ENCODE data around the gene TRMT1L. TPM values are rescaled to one million over a fixed set of nuclear protein-coding genes. Genes with fewer than 3 reads are reported as not detected.

Gene TRMT1L
- polyA plus RNA-seq, 1 donor (not counting 4 experiments of a cell fraction or from before 2014, with no cell fraction given): 34.5 TPM

DNA sequence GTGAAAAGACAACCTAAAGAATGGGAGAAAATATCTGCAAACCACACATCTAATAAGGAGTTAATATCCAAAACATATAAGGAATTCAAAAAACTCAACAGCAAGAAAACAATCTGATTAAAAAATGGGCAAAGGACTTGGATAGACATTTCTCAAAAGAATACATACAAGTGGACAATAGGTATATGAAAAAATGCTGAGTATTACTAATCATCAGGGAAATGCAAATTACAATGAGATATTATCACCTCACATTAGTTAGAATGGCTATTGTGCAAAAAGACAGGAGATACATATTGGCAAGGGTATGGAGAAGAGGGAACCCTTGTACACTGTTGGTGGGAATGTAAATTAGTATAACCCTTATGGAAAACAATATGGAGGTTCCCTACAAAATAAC is 44.9 kb downstream of the TRMT1L start:
- Histone ChIP-seq H3K4me2 (ENCODE audit: control insufficient read depth, extremely low read depth, insufficient read depth, low read depth, low read length) (no peak overlapping the region), H3K79me2 (ENCODE audit: control insufficient read depth, insufficient read depth, low read length) (no peaks in the 10 kb centered on the region), H3K27ac (ENCODE audit: control insufficient read depth, insufficient read depth, low read length) (no peak overlapping the region), H3K4me1 (ENCODE audit: control insufficient read depth, extremely low read depth, insufficient read depth, low read length) (no peaks in the 10 kb centered on the region), H3K9me3 (ENCODE audit: control insufficient read depth, low read depth, low read length) (no peaks in the 10 kb centered on the region), H3K4me3 (ENCODE audit: control insufficient read depth in 2 of 3, extremely low read depth in 1 of 3, insufficient read depth in 2 of 3, low read depth in 1 of 3, low read length in 3 of 3) (no peak overlapping the region), H4K20me1 (ENCODE audit: control insufficient read depth, extremely low read depth, insufficient read depth, low read length) (no peaks in the 10 kb centered on the region), H3K27me3 (ENCODE audit: control insufficient read depth, extremely low read depth, insufficient read depth, low read length) (no peaks in the 10 kb centered on the region), H3K36me3 (ENCODE audit: control insufficient read depth in 2 of 2, extremely low read depth in 1 of 2, insufficient read depth in 2 of 2, low read length in 2 of 2) (no peaks in the 10 kb centered on the region), H2AFZ (ENCODE audit: control insufficient read depth, low read length) (no peak overlapping the region), H3K9me1 (ENCODE audit: control insufficient read depth, extremely low read depth, insufficient read depth, low read length) (no peaks in the 10 kb centered on the region), H3K9ac (ENCODE audit: control insufficient read depth, extremely low read depth, insufficient read depth, low read length) (no peak overlapping the region)
- DNase-seq (ENCODE audit: low read depth, low spot score) (no peak), FAIRE-seq (no peak)
- dilution Hi-C loops (cut with MboI; ENCODE audit: extremely low pct_ligation_motif_present, low sequenced_read_pairs): no loop called here
- TF ChIP-seq, protein P1, sequence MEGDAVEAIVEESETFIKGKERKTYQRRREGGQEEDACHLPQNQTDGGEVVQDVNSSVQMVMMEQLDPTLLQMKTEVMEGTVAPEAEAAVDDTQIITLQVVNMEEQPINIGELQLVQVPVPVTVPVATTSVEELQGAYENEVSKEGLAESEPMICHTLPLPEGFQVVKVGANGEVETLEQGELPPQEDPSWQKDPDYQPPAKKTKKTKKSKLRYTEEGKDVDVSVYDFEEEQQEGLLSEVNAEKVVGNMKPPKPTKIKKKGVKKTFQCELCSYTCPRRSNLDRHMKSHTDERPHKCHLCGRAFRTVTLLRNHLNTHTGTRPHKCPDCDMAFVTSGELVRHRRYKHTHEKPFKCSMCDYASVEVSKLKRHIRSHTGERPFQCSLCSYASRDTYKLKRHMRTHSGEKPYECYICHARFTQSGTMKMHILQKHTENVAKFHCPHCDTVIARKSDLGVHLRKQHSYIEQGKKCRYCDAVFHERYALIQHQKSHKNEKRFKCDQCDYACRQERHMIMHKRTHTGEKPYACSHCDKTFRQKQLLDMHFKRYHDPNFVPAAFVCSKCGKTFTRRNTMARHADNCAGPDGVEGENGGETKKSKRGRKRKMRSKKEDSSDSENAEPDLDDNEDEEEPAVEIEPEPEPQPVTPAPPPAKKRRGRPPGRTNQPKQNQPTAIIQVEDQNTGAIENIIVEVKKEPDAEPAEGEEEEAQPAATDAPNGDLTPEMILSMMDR (optimal IDR thresholded peaks at IDR 0.05 in 1 of 3, IDR thresholded peaks at IDR 0.05 in 1 of 3, conservative IDR thresholded peaks at IDR 0.05 in 1 of 3; ENCODE audit: extremely low read depth in 1 of 3, insufficient read depth in 2 of 3, low read length in 3 of 3): no peak
- TF ChIP-seq EZH2 (IDR thresholded peaks at IDR 0.05; ENCODE audit: low read length): no peak

GRCh38 chr1:185110145-185110544 is 46.6 kb downstream of the TRMT1L start:
- Histone ChIP-seq H3K9me1 (ENCODE audit: control insufficient read depth, extremely low read depth, insufficient read depth, low read length) (no peaks in the 10 kb centered on the region), H3K9ac (ENCODE audit: control insufficient read depth, extremely low read depth, insufficient read depth, low read length) (no peak overlapping the region), H2AFZ (ENCODE audit: control insufficient read depth, low read length) (no peak overlapping the region), H3K27me3 (ENCODE audit: control insufficient read depth, extremely low read depth, insufficient read depth, low read length) (no peaks in the 10 kb centered on the region), H3K4me2 (ENCODE audit: control insufficient read depth, extremely low read depth, insufficient read depth, low read depth, low read length) (no peak overlapping the region), H4K20me1 (ENCODE audit: control insufficient read depth, extremely low read depth, insufficient read depth, low read length) (no peaks in the 10 kb centered on the region), H3K36me3 (ENCODE audit: control insufficient read depth in 2 of 2, extremely low read depth in 1 of 2, insufficient read depth in 2 of 2, low read length in 2 of 2) (no peaks in the 10 kb centered on the region), H3K9me3 (ENCODE audit: control insufficient read depth, low read depth, low read length) (no peaks in the 10 kb centered on the region), H3K79me2 (ENCODE audit: control insufficient read depth, insufficient read depth, low read length) (no peaks in the 10 kb centered on the region), H3K4me1 (ENCODE audit: control insufficient read depth, extremely low read depth, insufficient read depth, low read length) (no peaks in the 10 kb centered on the region), H3K27ac (ENCODE audit: control insufficient read depth, insufficient read depth, low read length) (no peak overlapping the region), H3K4me3 (ENCODE audit: control insufficient read depth in 2 of 3, extremely low read depth in 1 of 3, insufficient read depth in 2 of 3, low read depth in 1 of 3, low read length in 3 of 3) (no peak overlapping the region)
- TF ChIP-seq, protein P1 (optimal IDR thresholded peaks at IDR 0.05 in 1 of 3, IDR thresholded peaks at IDR 0.05 in 1 of 3, conservative IDR thresholded peaks at IDR 0.05 in 1 of 3; ENCODE audit: extremely low read depth in 1 of 3, insufficient read depth in 2 of 3, low read length in 3 of 3): no peak
- TF ChIP-seq EZH2 (IDR thresholded peaks at IDR 0.05; ENCODE audit: low read length): no peak
- dilution Hi-C loops (cut with MboI; ENCODE audit: extremely low pct_ligation_motif_present, low sequenced_read_pairs): no loop called here
- FAIRE-seq (no peak), DNase-seq (ENCODE audit: low read depth, low spot score) (no peak)
